Hippocampal formation (tissue), 2 donors: ENCODE results near the gene PEX11B.

Experiments used
- DNase-seq, 2 donors: peaks; one replicate each; lab custom pipeline; 2025; lab: John Stamatoyannopoulos, UW

Gene PEX11B

DNA sequence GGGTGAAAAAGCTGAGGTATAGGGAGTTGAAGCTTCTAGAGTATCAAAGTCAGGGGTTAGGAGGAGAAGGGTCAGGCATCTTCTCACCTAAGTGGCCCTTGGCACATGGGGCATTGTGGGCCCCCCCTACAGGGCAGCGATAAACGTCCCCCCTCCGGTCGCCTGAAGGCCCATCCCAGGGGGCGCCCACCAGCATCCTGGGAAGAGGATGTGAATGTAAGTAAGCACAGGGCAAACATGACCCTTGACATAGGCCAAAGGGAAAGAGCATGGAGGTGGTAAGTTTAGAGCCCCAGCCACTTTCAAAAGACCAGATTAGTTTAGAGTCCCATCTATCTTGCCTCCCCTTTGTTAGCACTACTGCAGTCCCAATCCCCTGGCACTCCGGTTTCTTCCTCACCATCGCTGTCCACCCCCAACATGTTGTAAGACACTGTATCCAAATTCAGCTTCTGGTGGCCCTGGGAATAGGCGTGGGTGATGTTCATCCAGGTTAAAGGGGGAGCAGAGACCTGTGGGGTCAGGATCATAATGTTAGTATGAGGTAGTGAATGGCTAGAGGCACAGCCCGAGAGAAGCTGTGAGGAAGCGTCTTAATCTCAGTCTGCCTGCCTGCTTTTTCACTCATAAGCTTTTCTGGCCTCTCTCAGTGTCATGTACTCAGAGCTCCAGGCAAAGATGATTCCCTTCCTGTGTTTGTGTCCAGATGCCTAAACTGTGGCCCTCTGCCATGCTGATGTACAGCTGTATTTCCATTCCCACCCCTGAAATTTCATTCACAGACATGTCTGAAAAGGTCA, 11.4 kb downstream of the PEX11B start:
- no peak for DNase-seq

DNA sequence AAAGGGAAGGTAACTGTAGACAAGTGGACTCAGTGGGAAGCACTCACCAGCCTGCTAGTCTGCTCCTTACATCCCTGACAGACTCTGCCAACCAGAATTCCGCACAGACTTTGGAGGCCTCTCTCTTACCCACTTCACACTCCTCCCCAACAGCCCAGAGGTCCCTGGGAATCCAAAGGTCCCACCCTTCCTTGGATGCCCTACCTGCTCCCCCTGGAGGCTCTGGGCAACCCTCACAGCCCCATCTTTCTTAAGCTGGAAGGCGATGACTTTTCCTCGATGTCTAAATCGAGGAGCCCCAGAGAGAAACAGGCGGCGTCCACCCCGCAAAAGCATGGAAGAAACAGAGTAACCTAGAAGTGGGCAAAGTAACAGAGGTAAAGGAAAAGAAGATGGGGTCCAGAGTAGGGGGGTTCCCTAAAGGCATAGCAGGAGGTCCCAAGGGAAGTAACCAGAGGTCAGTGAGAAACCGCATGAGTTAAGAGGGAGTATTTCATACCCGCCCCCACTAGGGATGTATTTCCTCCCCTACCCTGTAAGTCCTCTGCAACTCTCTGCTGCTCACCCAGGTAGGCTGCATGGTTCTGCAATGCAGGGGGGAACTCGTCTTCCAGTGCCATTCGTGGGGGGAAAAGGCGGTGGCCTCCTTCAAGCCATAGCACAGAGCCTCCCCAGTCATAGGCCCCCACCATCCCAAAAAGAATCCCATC, 17.1 kb downstream of the PEX11B start:
- no peak for DNase-seq

DNA sequence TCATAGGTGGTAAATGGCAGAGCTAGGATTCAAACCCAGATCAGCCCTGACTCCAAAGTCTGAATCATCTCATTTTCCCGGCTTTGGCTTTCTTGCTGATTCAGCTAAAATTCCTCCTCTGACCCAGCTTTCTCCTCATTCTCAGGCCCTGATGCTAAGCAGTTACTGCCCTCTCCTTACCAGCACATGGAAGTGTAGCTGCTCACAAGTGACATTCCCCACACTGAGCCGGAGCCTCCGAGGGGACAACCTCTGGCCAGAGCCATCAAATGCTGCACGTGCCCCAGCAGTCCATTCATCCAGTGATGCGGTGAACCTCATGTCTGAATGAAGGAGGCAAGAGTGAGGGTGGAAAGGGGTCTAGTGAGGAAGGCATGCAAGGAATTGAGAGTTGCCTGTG, 19.8 kb downstream of the PEX11B start:
- no peak for DNase-seq

DNA sequence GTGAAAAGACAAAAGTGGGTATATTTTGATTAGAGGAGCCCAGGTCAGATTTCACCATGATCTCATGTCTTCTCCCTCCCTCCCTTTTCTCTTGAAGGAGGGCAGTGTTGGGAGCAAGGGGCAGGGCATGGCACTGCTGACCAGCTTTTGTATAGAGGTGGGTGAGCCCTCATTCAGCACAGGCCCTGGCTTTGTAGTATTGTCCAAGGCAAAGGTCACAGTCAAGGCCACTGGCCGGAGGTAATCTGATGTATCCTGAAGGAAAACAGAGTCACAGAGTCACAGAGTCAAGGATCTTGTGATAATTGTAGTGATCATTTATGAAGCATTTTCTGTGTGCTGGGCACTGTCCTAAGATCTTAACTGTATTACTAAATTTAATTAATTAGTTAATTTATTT, 20.5 kb downstream of the PEX11B start:
- no peak for DNase-seq

DNA sequence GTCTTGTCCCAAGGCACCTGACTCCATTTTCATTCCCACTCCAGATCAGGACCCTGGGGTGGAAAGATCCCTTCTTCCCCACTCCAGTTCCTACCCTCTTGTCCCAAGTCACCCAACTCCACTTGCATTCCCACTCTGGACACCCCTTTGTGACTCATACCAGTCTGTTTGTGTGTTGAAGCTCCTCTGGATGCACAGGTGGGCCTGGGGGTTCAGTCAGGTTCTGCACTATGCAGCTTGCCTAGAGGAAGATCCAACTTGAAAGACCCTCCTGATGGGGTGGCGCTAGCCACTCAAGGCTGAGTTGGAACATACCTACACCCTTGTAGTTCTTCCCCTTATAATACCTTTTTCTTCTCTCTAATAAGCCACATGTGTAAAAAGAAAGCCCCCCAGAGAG, 23.0 kb downstream of the PEX11B start:
- no peak for DNase-seq

DNA sequence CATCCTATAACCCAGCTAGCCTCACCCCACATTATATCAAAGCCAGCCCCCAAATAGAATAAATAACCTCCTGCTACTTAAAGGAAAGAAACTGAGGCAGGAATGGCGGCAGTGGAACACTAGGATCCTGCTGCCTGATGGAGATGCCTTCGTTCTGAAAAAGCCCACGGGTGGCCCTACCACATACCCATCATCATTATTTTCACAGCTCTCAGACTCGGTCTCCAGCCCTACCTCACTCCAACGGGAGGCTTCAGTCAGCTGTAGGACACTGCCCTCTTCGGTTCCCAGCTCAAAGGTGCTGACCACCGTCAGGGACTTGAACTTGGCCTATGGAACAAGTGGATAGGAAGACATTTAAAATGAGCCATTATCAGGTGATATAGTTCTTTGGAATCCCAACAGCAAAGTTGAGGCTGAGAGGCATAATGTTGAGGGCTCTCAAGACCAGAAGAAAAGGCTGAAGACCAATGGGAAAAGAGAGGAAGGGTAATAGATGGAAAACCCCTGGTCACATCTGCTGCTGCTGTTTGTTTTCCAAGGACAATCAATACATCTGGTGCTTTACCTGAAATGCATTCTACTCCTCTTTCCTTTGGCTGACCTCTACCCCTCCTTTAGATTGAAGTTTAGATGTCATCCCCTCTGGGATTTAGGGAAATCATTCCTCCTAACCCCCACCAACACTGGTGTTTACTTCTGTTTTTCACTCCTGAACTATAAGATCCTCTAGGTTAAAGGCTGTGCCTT, 25.0 kb downstream of the PEX11B start:
- DNase-seq, result no peak

DNA sequence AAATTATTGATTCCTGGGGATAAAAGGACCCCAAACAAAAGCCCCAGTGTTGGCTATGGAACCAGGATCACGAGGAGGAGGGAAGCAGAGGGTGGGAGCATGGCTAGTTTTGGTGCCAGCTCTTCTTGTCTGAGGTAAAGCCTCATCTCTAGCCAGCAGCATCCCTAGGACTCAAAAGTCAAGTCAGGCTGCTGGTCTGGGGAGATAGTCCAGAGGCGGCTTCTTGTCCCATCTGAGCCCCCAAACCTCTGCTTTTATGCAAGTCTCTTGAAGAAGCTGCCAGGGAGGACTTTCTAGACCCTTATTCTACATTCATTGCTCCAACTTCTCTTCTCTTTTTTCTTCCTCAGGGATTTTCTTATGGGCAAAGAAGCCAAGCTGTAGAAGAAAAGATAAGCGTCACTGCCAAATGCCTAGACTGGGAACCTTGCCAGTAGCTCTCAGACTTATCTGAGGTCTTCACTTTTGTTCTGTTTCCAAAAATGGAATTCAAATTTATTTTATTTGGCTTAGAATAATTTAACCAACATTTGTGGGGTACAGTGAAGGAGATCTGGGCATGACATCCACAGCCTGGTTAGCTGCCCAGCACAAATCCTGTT, 25.9 kb downstream of the PEX11B start:
- DNase-seq, result no peak

DNA sequence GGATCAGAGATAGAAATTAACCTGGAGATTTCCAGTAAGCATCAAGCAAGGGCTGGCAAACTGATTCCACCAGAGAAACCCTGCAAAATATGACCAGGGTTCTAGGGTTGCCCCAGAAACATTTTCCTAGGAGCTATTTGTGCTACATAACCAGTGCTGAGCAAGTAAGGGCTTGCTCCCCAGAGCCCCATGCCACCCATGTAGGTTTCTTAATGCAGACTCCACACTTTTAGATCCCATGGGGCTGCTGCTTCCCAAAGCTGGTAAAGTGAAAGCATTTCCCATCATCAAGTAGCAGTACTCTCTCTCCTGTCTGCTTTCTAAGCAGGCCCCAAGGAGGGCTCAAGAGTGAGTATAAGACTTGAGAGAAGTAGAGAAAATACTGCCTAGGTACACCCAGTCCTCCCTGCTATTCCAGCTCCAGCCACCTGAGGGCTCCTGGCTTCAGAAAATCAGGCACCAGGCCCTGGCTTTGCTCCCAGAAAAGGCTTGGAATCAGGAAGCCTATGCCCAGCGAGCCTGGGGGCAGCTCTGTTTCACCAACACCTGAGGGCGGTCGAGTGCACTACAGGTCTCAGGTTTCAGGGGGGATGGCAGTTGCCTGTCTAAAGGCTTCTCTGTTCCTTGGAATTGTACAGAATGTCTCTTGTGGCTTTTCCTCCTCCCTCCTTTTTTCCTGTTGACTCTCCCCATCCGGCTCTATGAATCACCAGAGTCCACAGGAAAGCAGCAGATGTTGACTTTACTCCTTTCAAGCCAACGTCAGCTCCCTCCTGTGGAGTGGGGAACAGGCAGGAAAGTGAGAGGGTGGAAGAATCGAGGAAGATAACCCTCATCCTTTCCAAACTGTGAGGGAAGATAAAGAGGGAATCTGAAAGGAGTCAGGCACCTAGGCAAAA, 26.7 kb downstream of the PEX11B start:
- DNase-seq, result peak; percentile 80 to 90

DNA sequence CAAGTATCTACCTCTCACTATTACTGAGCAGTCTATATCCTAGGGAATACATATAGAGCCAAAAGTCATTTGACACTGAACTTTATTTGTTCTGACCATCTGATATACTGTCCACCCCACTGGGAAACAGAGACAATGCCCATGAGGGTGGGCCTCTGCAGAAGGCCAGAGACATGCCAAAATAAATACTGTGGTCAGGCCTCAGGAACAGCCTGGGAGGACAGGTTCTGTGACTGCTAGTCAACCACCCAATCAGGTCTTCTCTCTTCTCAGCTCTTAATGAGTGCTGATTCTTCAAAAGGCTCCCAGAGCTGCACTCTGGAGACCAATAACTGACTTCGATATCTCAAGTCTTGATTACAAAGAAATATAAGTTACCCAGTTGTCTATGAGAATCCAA, 27.4 kb downstream of the PEX11B start:
- DNase-seq, result no peak

DNA sequence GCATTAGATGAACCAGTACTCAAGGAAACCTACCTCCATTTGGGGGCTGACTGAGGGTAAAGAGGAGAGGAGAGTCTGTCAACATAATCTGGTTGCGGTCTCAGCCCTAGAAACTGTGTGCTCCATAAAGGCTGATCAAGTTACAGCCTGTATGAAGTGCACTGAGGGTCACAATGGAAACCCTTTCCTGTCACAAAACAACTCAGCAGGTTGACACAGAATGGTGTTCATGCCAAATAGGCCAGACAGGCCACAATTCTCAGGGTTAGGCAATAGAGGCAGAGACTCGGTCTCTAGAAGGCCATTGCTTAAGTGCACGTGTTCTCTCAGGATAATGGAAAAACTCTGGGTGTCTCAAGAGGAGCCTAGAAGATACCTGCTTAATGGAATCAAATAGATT, 28.8 kb downstream of the PEX11B start:
- no peak for DNase-seq

DNA sequence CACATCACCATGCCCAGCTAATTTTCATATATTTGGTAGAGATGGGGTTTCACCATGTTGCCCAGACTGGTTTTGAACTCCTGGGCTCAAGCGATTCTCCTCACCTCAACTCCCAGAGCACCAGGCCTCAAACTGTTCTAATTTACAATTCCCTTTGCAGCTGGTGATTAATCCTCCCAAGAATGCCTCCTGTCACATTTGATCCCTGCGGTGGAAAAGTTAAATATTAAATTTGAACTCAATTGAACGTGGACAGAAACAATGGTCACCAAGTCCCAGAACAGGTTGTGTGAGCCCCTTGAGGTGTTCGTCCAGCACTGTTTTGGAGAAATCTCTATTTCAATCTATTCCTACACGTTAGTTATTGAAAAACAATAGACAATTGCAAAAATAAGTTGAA, 30.9 kb downstream of the PEX11B start:
- no peak for DNase-seq

DNA sequence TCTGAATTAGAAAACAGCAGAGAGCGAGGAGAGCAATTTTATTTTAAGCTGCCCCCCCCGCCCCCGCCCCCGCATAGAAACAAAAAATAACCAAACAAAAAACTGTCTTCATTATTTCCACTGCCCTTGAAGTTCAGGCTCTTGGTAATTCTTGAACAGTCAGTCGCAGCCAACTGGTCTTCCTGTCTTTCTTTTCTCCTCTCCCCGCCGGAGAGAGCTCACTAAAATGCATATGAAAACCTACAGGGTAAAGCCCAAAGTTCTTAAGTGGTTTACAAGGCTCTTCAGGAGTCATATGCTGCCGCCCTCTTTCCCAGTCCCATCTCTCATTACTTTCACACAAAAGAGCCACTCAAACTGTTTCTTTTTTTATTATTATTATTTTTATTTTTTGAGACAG, 31.7 kb downstream of the PEX11B start:
- no peak for DNase-seq

DNA sequence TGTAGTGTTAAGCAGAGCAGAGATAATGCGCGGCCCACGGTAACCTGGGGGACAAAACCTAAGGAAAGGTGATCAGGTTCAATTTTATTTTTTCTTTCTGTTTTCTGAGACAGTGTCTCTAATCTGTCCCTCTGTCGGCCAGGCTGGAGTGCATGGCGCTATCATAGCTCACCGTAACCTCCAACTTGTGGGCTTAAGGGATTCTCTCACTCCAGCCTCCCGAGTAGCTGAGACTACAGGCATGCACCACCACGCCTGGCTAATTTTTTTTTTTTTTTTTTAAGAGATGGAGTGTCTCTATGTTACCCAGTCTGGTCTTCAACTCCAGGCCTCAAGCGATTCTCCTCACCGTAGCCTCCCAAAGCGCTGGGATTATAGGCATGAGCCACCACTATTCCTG, 32.1 kb downstream of the PEX11B start:
- no peak for DNase-seq

DNA sequence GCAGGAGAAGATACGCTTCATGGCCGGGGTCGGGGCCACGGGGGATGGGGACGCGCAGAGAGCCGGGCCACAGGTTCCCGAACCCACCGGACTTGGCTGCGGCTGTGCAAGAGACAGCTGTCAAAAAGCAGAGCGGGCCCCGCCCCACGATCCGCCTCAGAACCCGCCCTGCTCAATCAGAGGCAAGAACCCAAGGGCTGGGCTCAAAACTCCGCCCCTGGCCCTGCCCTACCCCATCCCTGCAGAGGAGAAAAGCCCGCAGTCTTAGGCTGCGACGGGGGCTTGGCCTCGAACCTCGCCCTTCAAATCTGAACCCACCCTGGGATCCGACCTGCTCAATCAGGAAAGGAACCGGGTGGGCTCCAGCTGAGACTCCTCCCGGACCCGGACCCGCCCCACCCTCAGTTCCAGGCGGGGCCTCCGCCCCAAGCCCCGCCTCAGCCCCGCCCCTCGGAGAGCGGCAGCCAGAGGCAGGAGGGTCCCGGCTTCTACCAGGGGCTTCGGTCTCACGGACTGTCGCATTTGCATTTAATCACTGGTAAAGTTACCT, 32.7 kb downstream of the PEX11B start, which contains the start of gene ANKRD35:
Gene ANKRD35, minus strand, starts transcription at position 129 of the 550 bp plus-strand sequence. Its CDS starts 108 bp downstream, at position 21.
- peak; percentile 57 to 83 for DNase-seq

DNA sequence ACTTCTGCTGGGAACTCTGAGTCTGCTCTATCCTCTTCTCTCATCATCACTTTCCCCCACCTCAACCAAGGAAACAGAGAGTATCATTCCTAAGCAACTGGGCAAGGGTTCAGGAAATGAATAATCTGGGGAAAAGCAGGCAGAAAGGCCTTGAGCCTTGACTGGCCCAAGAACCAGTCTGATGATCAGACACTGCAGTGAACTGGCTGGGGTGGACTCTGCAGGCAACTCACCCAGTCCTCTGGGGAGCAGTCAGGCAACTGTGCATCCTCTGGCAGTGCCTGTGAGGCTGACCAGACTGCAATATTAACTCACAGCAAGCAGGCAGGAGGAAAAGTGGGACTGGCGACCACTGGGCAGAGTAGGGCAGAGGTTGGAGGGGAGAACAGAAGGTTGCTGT, 33.8 kb downstream of the PEX11B start:
- DNase-seq, result no peak

DNA sequence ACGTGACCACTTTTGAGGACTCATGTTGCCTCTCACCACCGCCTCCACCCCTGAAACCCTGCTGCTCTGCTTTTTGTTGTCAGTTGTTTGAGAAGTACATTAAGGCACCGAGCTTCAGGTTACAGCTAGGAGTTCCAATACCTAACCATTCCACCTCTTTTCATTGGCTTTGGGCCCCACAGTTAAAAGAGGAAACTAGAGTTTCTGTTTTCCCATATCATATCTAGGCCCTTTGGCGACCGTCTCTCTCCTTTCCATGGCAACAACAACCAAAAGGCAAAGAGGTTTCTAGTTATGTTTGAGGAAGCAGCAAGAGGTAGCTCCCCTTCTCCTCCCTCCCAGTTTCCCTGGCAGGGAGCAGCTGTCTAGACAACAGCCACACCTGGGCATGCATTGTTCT, 38.7 kb downstream of the PEX11B start:
- no peak for DNase-seq

DNA sequence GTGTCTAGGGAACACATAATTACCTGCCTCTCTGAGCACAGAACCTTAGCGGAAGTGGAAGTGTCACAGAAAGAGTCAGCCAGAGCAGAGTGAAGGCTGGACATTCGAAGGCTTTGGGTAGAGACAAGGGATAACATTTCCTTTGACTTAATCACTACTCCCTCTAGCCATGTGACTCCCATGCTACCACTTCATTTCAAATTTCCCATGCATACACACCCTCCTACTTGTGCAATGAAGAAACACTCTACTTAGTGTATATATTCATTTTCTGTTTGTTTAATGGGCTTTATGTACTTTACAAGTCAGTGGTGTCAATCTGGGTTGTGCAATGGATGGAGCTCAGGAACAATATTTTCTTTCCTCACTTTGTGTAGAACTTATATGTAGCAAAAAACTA, 39.8 kb downstream of the PEX11B start:
- no peak for DNase-seq

DNA sequence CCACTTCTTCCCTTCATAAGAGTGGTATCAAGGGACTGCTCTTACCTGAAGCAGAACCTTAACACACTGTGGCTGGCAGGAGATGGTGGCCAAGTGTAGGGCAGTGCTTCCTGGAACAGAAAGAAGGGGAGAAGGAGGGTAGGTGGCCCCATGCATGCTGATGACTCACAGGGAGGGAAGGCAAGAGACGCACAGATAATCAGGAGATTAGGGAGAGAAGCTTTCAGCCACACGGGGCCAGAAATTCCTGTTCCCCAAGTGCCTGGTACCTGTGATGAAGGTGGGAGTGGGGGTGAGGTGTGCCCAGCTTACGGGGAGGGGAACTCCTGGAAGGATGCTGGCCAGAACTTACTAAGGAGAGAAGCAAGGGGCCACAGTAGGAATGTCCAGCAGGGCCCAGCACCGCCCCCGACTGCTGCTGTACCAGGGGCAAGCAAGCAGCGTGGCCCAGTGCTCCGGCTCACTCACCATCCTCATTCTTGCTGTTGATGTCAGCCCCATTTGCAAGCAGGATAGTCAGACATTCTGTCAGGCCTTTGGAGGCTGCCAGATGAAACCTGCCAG, 40.5 kb downstream of the PEX11B start:
- DNase-seq, result no peak

DNA sequence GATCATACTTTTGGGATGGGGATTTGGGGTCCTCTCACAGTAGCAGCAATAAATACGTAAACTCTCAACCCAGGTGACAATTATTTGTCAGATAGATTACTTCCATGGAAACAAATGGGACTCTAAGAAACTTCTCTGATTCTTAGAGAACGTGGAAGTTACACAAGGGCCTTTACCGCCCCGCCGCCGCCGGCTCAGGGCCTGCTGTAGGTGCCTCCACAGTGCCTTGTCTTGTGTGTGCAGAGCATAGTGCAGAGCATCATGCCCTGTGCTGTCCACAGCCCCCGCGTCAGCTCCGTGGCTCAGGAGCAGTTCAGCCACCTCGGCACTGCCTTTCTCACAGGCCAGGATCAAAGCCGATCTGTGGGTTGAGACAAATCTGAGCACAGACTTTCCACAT, 43.9 kb downstream of the PEX11B start:
- no peak for DNase-seq
